A204.1 (cell line): ENCODE data around the gene OR13C8.

ENCODE experiments used
- FAIRE-seq: peaks from 2 replicates; lab custom pipeline; 2012; peaks lifted over from hg19 to GRCh38; lab: Jason Lieb, UNC

OR13C8 gene

DNA sequence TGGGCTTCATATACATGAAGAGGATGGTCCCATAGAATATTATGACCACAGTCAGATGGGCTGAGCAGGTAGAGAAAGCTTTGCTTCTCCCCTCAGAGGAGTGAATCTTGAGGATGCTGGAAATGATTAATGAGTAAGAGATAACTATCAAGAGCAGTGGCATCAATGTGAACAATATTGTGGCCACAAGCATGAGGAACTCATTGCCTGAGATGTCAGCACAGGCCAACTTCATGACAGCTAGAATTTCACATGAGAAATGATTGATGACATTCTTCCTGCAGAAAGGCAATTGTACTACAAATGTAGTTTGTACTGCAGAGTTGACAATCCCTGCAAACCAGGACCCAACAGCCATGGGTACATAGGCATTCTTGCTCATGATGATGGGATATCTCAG lies 48.5 kb downstream of the OR13C8 start:
- FAIRE-seq = no peak

- no peak for FAIRE-seq
Measured at GRCh38 chr9:104618104-104618503, 49.1 kb downstream of the OR13C8 start, which contains the start of gene OR13C9. Gene OR13C9 (minus strand): TSS chr9:104618204. CDS start chr9:104618204, 0 bp downstream.
